HG02642 (cell line): ENCODE results near the gene SHKBP1.

Experiments
- ATAC-seq: cut with Tn5 transposase; IDR thresholded peaks from one replicate; pipeline ENCODE4 v1.9.1; 2021; ENCODE audit warnings: mild to moderate bottlenecking; ENCODE audit not compliant: unreplicated experiment, poor library complexity

Gene SHKBP1

DNA sequence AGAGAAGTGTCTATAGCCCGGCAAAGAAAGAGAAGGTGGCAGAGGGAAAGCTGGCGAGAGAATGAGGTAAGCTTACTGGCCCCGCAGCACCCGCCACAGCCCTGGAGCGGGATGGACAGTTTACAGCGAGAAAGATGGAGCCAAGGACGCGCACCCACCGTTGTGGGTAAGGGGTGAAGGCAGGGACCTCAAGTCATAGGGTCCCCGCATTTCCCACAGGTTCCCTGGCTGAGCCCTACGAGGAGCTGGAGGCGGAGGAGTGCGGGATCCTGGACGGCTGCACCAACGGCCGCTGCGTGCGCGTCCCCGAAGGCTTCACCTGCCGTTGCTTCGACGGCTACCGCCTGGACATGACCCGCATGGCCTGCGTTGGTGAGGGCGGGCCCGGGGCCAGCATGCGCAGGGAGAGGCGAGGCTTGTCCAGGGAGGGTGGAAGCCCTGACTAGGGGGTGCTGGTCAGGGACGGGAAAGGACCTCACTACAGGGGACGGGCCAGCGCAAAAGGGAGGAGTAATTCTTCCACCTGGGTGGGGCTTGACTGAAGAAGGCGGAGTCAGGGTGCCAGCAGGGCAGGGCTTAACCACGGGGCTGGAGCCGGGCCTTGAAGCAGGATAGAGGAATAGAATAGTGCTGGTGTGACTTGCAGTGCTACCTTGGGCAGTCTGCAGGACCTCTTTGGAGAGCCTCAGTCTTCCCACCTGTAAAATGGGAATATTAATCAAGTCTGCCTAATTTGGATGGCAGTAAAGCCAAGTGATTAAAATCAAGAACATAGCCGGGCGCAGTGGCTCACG is 51.0 kb downstream of the SHKBP1 start:
- ATAC-seq, result no peak

DNA sequence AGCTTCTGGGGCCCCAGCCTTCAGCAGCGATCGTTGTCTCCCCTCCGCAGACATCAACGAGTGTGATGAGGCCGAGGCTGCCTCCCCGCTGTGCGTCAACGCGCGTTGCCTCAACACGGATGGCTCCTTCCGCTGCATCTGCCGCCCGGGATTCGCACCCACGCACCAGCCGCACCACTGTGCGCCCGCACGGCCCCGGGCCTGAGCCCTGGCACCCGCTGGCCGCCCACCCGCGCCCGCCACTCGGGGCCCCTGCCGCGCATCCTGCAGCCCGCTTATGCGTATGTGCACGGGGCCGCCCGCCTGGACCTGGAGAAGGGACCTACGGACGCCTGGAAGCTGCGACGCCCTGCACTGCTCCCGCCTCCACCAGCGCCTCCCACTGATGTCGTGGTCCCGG is 52.7 kb downstream of the SHKBP1 start:
- no peak for ATAC-seq

DNA sequence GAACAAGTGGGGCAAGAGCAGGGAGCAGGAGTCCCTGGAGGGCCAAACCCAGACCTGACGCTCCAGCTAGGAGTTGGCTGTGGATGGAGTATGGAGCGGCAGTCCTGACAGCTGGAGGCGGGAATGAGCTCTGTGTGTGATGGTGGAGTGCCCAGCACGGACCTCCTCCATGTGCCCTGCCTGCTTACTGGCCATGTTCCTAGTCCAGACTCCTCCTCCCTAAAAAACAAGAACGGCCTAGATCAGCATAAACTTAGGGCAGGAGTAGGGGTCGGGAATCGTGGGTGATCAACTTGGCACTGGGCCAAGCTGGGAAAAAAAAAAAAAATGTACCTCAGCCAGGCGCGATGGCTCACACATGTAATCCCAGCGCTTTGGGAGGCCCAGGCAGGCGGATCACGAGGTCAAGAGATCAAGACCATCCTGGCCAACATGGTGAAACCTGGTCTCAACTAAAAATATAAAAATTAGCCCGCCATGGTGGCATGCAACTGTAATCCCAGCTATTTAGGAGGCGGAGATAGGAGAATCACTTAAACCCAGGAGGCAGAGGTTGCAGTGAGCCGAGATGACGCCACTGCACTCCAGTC is 54.0 kb downstream of the SHKBP1 start:
- ATAC-seq, result no peak

DNA sequence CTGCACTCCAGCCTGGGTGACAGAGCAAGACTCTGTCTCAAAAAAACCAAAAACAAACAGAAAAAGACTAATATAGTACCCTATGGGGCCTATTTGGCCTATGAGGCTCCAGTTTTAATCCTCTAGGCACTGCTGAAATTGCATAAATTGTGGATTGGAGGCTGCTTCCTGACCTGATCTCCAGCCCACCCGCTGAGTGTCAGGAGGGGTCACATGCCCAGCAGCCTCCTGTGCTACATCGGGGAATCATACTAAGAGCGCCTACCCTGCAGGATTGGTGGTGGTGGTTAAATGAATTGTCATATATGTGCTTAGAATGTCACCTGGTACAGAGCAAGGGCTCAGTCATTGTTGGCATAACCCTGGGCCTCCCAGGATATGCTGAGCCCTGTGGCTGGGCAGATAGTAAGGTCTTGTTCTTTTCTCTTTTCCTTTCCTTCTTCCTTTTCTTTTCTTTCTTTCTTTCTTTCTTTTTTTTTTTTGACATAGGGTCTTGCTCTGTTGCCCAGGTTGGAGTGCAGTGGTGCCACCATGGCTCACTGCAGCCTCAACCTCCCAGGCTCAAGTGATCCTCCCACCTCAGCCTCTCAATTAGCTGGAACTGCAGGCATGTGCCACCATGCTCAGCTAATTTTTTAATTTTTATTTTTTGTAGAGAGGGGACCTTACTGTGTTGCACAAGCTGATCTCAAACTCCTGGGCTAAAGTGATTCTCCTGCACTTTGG is 55.8 kb downstream of the SHKBP1 start:
- no peak for ATAC-seq

DNA sequence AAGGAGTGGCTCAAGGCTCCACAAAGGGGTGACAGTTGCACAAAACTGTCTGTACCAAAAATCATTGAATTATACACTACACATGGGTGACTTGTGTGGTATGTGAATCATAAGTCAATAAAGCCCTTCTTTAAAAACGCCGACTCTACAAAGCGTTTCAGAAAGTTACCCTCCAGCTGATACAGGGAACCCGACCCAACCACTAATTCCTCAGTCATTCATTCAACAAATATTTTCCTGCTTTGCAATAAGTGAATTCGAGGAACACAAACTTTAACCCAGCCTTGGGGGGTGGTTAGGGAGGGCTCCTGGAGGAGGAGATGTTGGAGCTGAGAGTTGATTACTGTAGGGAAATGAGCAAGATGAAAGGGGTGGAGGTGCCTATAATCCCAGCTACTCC is 56.5 kb downstream of the SHKBP1 start:
- ATAC-seq, result no peak

DNA sequence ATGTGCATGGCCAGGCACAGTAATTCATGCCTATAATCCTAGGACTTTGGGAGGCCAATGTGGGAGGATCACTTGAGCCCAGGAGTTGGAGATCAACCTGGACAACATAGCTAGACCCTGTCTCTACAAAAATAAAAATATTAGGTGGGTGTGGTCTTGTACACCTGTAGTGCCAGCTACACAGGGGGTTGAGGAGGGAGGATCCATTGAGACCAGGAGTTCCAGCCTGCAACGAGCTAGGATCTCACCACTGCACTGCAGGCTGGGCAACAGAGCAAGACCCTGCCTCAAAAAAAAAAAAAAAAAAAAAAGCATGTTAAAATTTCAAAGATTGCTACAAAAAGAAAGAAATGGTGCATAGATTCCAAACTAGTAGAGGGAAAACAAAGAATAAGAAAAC is 61.7 kb downstream of the SHKBP1 start:
- no peak for ATAC-seq

DNA sequence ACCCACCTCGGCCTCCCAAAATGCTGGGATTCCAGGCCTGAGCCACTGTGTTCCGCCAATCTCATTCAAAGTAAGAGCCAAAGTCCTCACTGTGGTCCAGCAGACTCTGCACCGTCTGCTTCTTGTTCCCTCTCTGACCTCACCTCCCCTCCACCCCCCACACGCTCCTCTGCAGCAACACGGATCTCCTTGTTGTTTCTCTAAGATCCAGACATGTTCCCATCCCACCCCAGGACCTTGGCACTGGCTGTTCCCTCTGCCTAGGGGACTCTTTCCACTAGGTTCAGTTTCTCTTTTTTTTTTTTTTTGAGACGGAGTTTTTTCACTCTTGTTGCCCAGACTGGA is 62.9 kb downstream of the SHKBP1 start:
- no peak for ATAC-seq

DNA sequence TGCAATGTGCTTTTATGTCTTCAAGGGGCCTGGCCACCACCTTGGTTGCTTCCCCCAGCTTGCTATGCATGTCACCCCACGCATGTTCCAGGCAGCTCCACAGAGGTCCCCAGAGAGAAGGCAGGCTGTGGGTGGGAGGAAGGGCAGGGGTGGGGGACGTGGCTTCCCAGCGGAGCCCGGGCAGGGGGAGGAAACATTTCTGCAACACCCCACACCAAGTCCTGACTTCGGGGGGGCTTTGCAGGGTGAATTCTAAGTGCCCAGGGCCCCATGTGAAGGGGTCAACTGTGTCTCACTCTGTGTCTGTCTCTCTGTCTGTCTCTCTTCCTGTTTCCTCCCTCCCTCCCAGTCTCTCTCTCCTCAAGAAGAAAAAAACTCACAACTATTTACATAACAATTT is 64.1 kb downstream of the SHKBP1 start:
- ATAC-seq, result no peak
